Hematopoietic multipotent progenitor cell treated with erythropoietin and hydrocortisone succinate and interleukin-3 and kit ligand, for 6 days (in vitro differentiated cells): ENCODE measurements around the gene SMIM35.
"Not testable (repeated sequence)": the region's sequence is repeated elsewhere in the genome, so short reads cannot be mapped to it uniquely, and the experiment has no call there.

ENCODE experiments used
- DNase-seq: peaks from one replicate; pipeline ENCODE4 v3.0.0-alpha.2; 2015

SMIM35 gene

DNA sequence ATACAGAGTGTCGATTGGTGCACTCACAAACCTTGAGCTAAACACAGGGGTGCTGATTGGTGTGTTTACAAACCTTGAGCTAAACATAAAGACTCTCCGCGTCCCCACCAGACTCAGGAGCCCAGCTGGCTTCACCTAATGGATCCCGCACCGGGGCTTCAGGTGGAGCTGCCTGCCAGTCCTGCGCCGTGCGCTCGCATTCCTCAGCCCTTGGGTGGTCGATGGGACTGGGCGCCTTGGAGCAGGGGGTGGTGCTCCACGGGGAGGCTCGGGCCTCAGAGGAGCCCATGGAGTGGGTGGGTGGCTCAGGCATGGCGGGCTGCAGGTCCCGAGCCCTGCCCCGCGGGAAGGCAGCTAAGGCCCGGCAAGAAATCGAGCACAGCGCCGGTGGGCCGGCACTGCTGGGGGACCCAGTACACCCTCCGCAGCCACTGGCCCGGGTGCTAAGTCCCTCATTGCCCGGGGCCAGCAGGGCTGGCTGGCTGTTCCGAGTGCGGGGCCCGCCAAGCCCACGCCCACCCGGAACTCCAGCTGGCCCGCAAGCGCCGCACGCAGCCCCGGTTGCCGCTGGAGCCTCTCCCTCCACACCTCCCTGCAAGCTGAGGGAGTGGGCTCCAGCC is 108.4 kb downstream of the SMIM35 start:
- DNase-seq: not testable (repeated sequence)

DNA sequence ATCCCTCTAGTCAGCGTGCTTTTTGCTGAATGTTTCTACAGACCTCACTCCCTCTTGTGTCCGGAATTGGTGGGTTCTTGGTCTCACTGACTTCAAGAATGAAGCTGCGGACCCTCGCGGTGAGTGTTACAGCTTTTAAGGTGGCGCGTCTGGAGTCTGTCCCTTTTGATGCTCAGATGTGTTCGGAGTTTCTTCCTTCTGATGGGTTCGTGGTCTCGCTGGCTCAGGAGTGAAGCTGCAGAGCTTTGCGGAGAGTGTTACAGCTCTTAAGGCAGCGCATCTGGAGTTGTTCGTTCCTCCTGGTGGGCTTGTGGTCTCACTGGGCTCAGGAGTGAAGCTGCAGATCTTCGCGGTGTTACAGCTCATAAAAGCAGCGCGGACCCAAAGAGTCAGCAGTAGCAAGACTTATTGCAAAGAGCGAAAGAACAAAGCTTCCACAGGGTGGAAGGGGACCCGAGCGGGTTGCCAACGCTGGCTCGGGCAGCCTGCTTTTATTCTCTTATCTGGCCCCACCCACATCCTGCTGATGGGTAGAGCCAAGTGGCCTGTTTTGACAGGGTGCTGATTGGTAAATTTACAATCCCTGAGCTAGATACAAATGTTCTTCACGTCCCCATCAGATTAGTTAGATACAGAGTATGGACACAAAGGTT is 109.0 kb downstream of the SMIM35 start:
- not testable (repeated sequence) for DNase-seq

DNA sequence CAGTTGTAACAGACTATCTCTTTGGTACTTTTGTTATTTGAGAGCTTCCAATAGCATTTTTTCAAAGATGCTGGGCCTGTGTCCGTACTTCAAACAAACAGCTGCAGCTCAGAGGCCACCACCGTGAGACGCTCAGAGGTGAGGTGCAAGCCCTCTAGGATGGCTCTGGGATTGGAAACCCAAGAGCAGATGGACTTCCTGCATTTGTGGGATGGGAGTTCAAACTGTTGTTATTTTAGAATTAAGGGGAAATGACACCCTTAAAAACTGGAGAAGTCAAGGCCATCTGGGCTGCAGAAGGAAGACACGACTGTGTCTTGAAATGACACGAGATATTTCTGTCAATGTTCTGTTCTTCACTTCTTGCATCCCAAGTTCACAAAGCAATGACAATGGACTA is 109.7 kb downstream of the SMIM35 start:
- no peak for DNase-seq

DNA sequence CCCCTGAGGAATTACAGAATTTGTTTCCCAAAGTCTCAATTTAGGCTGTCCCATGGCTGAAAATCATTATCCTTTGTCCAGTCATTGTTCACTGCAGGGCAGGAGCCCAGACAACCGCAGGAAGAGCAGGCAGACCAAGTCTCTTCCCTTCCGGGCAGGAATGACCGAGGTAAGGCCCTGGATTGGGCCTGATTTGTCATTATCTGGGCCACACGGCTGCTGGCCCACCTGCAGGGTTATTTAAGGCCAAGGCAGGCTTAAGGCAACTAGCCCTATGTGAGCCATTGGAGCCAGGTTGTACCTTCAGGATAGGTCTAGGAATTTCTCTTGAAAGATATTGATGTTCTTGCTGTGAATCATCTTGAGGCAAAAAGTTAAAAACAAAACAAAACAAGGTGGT is 110.3 kb downstream of the SMIM35 start:
- DNase-seq: no peak

DNA sequence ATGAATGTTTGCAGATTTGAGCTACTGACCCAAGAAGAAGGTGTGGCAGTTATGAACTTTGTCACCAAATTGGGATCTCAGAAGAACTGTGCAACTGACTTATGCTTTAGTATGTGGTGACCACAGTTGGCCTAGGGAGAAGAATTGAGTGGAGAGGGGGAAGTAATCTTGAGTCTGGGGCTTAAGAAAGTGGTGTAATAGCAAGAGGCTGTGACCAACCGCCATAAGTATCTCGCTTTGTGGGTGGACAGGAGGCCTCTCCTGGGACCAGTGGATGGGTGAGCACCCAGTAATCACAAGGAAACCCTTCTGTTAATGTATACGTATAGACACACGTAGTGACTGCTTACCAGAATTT is 113.3 kb downstream of the SMIM35 start:
- DNase-seq: peak; percentile 10

DNA sequence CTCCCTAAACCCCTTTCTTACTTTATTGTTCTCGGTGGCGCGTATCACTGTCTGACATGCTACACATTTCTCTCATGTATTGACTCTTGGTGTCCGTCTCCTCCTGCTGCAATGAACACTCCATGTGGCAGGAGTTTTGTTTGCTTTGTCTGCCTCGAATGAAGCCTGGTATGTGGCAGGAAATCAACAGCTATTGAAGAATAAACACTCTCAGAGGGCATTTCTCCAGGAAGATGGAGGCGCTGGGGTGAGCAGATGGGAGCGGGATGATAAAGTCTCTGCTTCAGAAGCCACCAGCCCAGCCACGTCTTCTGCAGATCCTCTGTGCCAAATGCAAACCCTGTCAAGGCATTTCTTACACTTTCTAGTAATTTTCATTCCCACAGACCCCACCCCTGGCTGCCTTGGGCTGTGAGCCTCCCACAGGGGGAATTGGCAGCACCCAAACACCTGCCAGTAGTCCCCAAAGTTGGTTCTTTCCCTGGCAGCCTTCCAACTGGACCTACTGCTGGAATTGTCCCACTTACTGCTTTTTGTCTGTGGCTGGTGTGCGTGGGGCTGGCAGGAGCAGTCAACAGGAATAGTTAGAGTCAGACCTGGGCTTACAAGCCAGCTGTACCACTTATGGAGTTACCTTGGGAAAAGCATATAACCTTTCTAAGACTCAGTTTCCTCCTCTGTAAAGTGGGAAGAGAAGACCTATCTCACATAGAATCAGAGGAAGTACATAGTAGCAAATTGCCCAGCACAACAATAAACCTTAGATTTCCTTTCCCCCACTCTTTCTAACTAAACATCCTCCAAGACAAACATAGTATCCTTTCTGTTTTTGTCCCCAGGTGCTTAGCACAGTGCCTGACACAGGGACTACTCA is 113.9 kb downstream of the SMIM35 start:
- peak; percentile 37 for DNase-seq

DNA sequence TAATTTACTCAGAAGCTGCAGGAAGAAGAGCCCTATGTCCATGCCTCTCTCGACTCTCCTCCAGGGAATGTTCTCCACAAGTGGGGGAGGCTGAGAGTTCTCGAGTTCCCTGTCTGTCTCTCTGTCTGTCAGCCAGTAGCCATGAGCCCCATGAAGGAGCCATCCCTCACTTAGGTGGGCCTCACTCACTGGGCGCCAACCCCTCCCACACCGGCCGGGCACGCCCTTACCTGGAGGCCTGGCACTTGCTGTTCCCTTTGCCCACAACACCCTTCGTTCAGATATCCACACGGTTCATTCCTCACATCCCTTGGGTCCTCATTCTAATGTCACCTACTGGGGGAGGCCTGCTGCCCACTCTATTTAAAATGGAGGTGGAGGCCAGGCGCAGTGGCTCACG is 114.7 kb downstream of the SMIM35 start:
- no peak for DNase-seq

DNA sequence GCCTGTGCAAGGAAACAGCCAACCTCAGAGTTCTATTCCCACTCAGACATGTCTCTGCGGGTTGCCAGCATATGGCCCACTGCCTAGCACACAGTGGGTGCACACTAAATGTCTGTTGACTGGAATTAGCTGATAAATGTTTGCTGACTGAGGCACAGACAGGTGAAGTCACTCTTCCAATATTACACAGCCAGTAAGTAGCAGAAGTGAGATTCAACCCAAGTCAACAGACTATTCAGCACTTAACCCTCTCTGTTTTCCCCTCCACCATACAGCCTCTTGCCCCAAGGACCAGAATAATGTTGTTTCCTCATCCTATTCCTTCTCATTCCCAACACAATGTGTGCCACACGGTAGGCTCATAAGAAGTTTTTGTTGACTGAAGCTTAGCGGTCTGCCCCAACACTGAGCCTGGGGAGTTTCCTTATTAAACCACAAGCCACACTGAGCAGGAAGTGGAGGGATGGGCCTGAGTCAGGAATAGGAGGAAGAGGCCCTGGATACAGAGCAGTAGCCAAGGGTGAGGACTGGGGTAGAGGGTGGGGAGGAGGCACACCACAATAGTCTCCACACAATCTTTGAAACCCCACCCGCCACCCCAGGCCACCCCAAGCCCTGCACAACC is 116.3 kb downstream of the SMIM35 start:
- DNase-seq: peak; percentile 41

DNA sequence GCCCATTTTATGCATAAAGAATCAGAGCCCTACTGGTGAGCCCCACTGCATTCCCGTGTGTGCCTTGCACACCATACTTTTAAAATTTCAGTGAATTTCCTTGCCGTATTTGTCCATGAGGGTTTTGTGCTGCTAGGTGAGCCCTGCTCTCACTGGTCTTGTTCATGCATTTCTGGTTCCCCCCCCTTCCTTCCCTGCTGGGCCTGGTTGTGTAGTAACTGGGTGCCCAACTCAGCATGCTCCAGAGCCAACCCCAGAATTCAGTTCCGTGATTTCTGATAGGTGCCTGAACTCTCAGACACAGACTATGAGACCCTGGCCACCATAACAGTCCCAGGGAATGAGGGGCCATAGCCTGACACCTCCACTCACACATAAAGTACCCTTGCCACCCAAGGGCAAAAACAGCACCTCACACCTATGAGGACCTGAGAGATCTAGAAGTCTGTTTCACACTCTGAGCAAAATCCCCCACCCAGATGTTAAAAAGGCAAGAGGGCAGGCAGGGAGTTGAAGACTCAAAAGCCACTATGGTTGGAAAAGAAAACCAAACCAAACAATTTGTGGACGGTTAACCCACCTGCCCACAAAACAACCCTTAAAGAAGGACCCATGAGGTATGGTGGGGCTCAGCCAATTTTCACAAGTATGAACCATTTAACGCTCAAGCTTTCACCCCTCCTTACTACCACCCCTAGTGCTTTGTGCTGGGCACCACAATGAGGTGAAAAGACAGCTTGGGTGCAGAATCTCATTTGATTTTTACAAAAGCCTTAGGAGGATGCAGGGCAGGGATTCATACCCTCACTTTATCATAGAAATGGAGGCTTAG is 117.4 kb downstream of the SMIM35 start:
- DNase-seq: no peak

DNA sequence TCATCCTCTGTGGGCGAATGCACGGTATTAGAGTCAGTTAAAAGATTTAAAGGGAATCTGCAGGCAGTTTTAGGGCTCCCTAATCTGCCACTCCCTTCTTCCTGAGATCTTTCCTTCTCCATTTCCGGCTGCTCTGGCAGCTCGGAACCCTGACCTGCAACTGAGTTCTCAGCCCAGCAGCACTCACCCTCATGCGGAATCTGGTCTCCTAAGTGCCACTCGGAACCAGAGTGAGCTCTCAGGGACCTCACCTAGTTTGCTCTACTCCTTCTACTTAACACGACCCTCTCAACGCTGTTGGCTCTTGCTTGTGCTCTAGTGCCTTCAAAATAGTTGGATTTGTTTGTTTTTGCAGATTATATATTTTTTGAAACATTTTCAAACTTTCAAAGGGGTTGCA is 119.9 kb downstream of the SMIM35 start:
- DNase-seq: no peak

DNA sequence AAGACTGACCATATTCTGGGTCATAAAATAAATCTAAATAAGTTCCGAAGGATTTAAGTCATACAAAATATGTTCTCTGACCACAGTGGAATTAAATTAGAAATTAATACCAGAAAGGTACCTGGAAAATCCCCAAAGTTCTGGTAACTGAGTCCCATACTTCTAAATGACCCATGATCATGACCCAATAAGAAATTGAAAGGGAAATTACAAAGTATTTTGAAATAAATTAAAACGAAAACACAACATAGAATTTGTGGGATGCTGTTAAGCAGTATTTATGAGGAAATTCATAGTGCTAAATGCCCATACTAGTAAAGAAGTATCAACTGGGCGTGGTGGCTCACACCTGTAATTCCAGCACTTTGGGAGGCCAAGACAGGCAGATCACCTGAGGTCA is 123.9 kb downstream of the SMIM35 start:
- no peak for DNase-seq

DNA sequence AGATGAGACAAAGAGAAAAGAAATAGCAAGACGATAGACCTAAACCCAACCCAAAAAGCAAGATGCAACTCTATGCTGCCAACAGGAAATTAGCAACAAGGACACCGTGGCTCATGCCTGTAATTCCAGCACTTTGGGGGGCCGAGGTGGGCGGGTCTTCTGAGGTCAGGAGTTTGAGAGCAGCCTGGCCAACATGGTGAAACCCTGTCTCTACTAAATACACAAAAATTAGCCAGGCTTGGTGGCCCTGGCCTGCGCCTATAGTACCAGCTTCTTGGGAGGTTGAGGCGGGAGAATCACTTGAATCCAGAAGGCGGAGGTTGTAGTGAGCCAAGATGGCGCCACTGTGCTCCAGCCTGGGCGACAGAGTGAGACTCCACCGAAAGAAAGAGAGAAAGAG is 124.9 kb downstream of the SMIM35 start:
- no peak for DNase-seq

DNA sequence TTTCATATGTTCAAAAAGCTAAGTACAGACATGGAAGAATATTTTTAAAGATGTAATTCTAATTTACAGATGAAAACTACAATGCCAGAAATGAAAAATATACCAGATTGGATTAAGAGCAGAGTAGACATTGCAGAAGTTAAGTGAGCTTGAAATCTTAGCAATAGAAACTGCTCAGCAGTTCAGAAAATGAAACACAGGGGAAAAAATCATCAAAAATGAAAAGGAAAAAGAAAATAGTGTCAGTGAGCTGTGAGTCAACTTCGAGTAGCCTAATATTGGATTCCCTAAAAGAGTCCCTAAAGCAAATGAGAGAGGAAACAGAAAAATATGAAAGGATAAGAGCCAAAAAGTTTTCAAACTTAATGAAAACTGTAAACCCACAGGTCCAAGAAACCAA is 126.4 kb downstream of the SMIM35 start:
- no peak for DNase-seq

DNA sequence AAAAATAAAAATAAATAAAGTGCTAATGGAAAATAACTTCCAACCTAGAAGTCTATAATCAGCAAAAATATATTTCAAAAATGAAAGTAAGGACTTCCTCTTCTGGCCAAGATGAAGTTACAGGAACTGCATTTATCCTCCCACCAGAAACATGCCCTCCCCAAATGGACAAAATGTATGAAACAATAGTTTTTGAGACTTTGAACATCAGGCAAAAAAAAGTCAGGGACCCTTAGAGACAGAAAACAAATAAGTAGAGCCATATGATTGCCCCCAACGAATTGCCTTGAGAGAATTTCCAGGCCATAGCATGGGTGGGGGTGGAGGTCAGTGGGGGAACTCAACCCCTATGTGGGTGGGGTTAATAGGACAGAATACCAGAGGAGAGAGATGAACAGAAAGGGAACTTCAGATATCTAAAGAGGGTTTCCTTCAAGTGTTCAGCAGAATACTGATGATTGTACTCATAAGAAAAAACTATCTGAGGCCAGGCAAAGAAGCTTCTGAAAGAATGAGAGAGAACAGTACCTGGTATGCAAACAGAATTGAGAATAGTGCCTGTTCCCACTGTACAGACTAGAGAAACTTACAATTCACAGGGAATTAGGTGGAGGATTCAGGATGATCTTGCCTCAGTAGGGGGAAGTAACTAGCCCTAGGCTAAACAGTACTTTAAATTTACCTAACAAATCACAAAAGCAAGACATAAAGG is 127.2 kb downstream of the SMIM35 start:
- DNase-seq: no peak

DNA sequence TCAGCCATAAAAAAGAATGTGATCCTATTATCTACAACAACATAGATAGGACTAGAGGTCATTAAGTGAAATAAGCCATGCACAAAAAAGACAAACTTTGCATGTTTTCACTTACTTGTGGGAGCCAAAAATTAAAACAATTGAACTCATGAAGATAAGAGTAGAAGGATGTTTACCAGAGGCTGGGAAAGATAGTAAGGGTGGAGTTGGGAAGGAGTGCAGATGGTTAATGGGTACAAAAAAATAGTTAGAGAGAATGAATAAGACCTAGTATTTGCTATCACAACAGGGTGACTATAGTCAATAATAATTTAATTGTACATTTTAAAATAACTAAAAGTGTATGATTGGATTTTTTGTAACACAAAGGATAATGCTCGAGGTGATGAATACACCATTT is 127.8 kb downstream of the SMIM35 start:
- DNase-seq: no peak
